ENCODE data around the gene PDE3A.
A peak's percentile ranks its signal among the peaks of the same experiment; 100 is the strongest.

PDE3A gene

GRCh38 chr12:20450591-20451180 is 82.3 kb downstream of the PDE3A start:
- TF ChIP-seq GATA3 (IDR thresholded peaks at IDR 0.05; ENCODE audit: low read depth, low read length) (no peak), GATA2 (IDR thresholded peaks at IDR 0.05; ENCODE audit: low read depth, low read length) (no peak)

- TF ChIP-seq GATA3 (IDR thresholded peaks at IDR 0.05; ENCODE audit: low read depth, low read length) (no peak), GATA2 (IDR thresholded peaks at IDR 0.05; ENCODE audit: low read depth, low read length) (no peak)
These were observed 83.4 kb downstream of the PDE3A start for GRCh38 chr12:20451761-20452160.

GRCh38 chr12:20452496-20453010 is 84.2 kb downstream of the PDE3A start:
- no peak for TF ChIP-seq GATA3 (IDR thresholded peaks at IDR 0.05; ENCODE audit: low read depth, low read length)
- no peak for TF ChIP-seq GATA2 (IDR thresholded peaks at IDR 0.05; ENCODE audit: low read depth, low read length)

GRCh38 chr12:20453756-20454310 is 85.5 kb downstream of the PDE3A start:
- TF ChIP-seq GATA3 (IDR thresholded peaks at IDR 0.05; ENCODE audit: low read depth, low read length) (no peak), GATA2 (IDR thresholded peaks at IDR 0.05; ENCODE audit: low read depth, low read length) (no peak)

GRCh38 chr12:20455001-20455706 is 86.8 kb downstream of the PDE3A start:
- TF ChIP-seq GATA2 (IDR thresholded peaks at IDR 0.05; ENCODE audit: low read depth, low read length) (no peak; the same call in 1 of the 2 replicates), GATA3 (IDR thresholded peaks at IDR 0.05; ENCODE audit: low read depth, low read length) (peak; percentile 49; the same call in 1 of the 2 replicates)

GRCh38 chr12:20457582-20457981 is 89.2 kb downstream of the PDE3A start:
- no peak for TF ChIP-seq GATA2 (IDR thresholded peaks at IDR 0.05; ENCODE audit: low read depth, low read length)
- TF ChIP-seq GATA3 (IDR thresholded peaks at IDR 0.05; ENCODE audit: low read depth, low read length), result no peak

GRCh38 chr12:20458011-20458410 is 89.7 kb downstream of the PDE3A start:
- no peak for TF ChIP-seq GATA2 (IDR thresholded peaks at IDR 0.05; ENCODE audit: low read depth, low read length)
- no peak for TF ChIP-seq GATA3 (IDR thresholded peaks at IDR 0.05; ENCODE audit: low read depth, low read length)

- TF ChIP-seq GATA2 (IDR thresholded peaks at IDR 0.05; ENCODE audit: low read depth, low read length) (no peak), GATA3 (IDR thresholded peaks at IDR 0.05; ENCODE audit: low read depth, low read length) (no peak)
These were observed 91.6 kb downstream of the PDE3A start for GRCh38 chr12:20459920-20460319.

GRCh38 chr12:20460956-20461355 is 92.6 kb downstream of the PDE3A start:
- TF ChIP-seq GATA3 (IDR thresholded peaks at IDR 0.05; ENCODE audit: low read depth, low read length) (0 out of 2 replicates have a peak, but pooled peaks have one; percentile 25), GATA2 (IDR thresholded peaks at IDR 0.05; ENCODE audit: low read depth, low read length) (peak; percentile 29; the same call in 1 of the 2 replicates)

- TF ChIP-seq GATA2 (IDR thresholded peaks at IDR 0.05; ENCODE audit: low read depth, low read length) (no peak), GATA3 (IDR thresholded peaks at IDR 0.05; ENCODE audit: low read depth, low read length) (no peak)
These were observed 95.7 kb downstream of the PDE3A start for GRCh38 chr12:20463913-20464524.

- TF ChIP-seq GATA2 (IDR thresholded peaks at IDR 0.05; ENCODE audit: low read depth, low read length) (no peak), GATA3 (IDR thresholded peaks at IDR 0.05; ENCODE audit: low read depth, low read length) (no peak)
These were observed 101.0 kb downstream of the PDE3A start for GRCh38 chr12:20469300-20469699.

- TF ChIP-seq GATA3 (IDR thresholded peaks at IDR 0.05; ENCODE audit: low read depth, low read length), result no peak
- no peak for TF ChIP-seq GATA2 (IDR thresholded peaks at IDR 0.05; ENCODE audit: low read depth, low read length)
These were observed 101.4 kb downstream of the PDE3A start for GRCh38 chr12:20469756-20470155.

- TF ChIP-seq GATA2 (IDR thresholded peaks at IDR 0.05; ENCODE audit: low read depth, low read length), result no peak
- TF ChIP-seq GATA3 (IDR thresholded peaks at IDR 0.05; ENCODE audit: low read depth, low read length), result no peak
These were observed 103.9 kb downstream of the PDE3A start for GRCh38 chr12:20472102-20472782.

GRCh38 chr12:20473133-20473532 is 104.8 kb downstream of the PDE3A start:
- TF ChIP-seq GATA2 (IDR thresholded peaks at IDR 0.05; ENCODE audit: low read depth, low read length) (no peak), GATA3 (IDR thresholded peaks at IDR 0.05; ENCODE audit: low read depth, low read length) (no peak)

All from SH-SY5Y (cell line).